ENCODE measurements around the gene ITGBL1. TPM values are rescaled to one million over a fixed set of nuclear protein-coding genes. Genes with fewer than 3 reads are reported as not detected.

ITGBL1 gene
- total RNA-seq, 2 experiments from 2014 or later = not detected

DNA sequence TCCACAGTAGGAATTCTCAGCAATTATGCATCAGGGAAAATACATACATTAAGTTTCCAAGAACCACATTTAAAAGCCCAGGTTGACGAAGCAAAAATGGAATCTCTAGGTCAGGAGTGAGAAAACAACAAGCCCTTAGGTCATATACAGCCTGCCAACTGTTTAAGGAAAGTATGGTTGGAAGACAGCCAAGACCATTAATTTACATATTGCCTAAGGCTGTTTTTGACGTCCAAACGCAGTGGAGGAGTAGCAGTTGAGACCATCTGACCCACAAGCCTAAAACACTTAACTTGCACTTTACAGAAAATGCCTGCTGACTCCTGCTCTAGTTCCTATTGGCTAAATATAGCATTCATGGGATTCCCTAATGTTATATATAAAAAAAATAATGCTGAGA is 299.0 kb downstream of the ITGBL1 start:
- Mint-ChIP-seq H3K27me3 (peaks cover 15% of the 10 kb centered on the region), H3K9me3 (no peaks in the 10 kb centered on the region), H3K27ac (no peak overlapping the region), H3K4me1 (ENCODE audit: low read depth) (no peaks in the 10 kb centered on the region), H3K4me3 (no peak overlapping the region), H3K36me3 (ENCODE audit: low read depth) (no peaks in the 10 kb centered on the region)
- DNase-seq = no peak
- H3K4me3 ChIP-seq (ENCODE audit: low read length) = no peak overlapping the region
- no peaks in the 10 kb centered on the region for H3K27me3 ChIP-seq (ENCODE audit: control insufficient read depth in 1 of 2, insufficient read depth in 2 of 2, low read length in 2 of 2)
- H3K4me1 ChIP-seq (ENCODE audit: insufficient read depth, low read length) = no peaks in the 10 kb centered on the region
- no peak for ATAC-seq (ENCODE audit: poor library complexity)
- ChIA-PET POLR2A (no interaction called here), CTCF (no interaction called here)
- TF ChIP-seq, protein P1, sequence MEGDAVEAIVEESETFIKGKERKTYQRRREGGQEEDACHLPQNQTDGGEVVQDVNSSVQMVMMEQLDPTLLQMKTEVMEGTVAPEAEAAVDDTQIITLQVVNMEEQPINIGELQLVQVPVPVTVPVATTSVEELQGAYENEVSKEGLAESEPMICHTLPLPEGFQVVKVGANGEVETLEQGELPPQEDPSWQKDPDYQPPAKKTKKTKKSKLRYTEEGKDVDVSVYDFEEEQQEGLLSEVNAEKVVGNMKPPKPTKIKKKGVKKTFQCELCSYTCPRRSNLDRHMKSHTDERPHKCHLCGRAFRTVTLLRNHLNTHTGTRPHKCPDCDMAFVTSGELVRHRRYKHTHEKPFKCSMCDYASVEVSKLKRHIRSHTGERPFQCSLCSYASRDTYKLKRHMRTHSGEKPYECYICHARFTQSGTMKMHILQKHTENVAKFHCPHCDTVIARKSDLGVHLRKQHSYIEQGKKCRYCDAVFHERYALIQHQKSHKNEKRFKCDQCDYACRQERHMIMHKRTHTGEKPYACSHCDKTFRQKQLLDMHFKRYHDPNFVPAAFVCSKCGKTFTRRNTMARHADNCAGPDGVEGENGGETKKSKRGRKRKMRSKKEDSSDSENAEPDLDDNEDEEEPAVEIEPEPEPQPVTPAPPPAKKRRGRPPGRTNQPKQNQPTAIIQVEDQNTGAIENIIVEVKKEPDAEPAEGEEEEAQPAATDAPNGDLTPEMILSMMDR (IDR thresholded peaks at IDR 0.05) = no peak
- no peaks in the 10 kb centered on the region for H3K36me3 ChIP-seq (ENCODE audit: insufficient read depth, low read length)
- no peaks in the 10 kb centered on the region for H3K9me3 ChIP-seq (ENCODE audit: control insufficient read depth in 1 of 2, insufficient read depth in 1 of 2, low read length in 2 of 2)
- intact Hi-C loops (cut with DNase I, micrococcal nuclease) = loop anchor here in 1 of 2 experiments (10.0 kb wide), 1 partner anchor 607 kb away; no protein-coding TSS in a partner anchor
- H3K27ac ChIP-seq (ENCODE audit: low read depth in 1 of 2, low read length in 2 of 2) = no peak overlapping the region

DNA sequence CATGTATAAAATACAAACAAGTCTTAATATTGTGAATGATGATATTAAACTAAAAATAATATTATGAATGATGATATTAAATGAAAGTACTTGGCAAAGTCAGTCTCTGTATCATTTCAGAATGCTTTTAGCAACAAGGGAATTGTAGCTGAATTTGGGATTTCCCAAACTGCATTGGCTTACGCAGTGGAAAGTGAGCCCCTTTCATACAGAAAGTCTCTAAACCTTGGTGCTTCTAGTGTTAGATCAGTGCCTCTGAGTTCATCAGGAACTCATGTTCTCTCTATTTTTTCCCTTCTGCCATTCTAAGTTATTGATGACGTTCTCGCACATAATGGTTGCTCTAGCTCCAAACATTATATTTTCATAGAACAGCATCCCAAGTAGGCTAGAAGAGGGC is 300.0 kb downstream of the ITGBL1 start:
- no peaks in the 10 kb centered on the region for H3K4me1 ChIP-seq (ENCODE audit: insufficient read depth, low read length)
- DNase-seq = no peak
- H3K36me3 ChIP-seq (ENCODE audit: insufficient read depth, low read length) = no peaks in the 10 kb centered on the region
- H3K36me3 Mint-ChIP-seq (ENCODE audit: low read depth) = no peaks in the 10 kb centered on the region
- ChIA-PET CTCF (no interaction called here), POLR2A (no interaction called here)
- TF ChIP-seq, protein P1 (IDR thresholded peaks at IDR 0.05) = no peak
- H3K4me3 ChIP-seq (ENCODE audit: low read length) = no peak overlapping the region
- no peaks in the 10 kb centered on the region for H3K27me3 ChIP-seq (ENCODE audit: control insufficient read depth in 1 of 2, insufficient read depth in 2 of 2, low read length in 2 of 2)
- no peak overlapping the region for H3K27ac ChIP-seq (ENCODE audit: low read depth in 1 of 2, low read length in 2 of 2)
- no peak for ATAC-seq (ENCODE audit: poor library complexity)
- H3K9me3 Mint-ChIP-seq = no peaks in the 10 kb centered on the region
- intact Hi-C loops (cut with DNase I, micrococcal nuclease) = loop anchor here in 1 of 2 experiments (10.0 kb wide), 1 partner anchor 608 kb away; no protein-coding TSS in a partner anchor
- H3K27me3 Mint-ChIP-seq = peaks cover 11% of the 10 kb centered on the region
- no peak overlapping the region for H3K27ac Mint-ChIP-seq
- H3K9me3 ChIP-seq (ENCODE audit: control insufficient read depth in 1 of 2, insufficient read depth in 1 of 2, low read length in 2 of 2) = no peaks in the 10 kb centered on the region
- H3K4me1 Mint-ChIP-seq (ENCODE audit: low read depth) = no peaks in the 10 kb centered on the region
- H3K4me3 Mint-ChIP-seq = no peak overlapping the region

DNA sequence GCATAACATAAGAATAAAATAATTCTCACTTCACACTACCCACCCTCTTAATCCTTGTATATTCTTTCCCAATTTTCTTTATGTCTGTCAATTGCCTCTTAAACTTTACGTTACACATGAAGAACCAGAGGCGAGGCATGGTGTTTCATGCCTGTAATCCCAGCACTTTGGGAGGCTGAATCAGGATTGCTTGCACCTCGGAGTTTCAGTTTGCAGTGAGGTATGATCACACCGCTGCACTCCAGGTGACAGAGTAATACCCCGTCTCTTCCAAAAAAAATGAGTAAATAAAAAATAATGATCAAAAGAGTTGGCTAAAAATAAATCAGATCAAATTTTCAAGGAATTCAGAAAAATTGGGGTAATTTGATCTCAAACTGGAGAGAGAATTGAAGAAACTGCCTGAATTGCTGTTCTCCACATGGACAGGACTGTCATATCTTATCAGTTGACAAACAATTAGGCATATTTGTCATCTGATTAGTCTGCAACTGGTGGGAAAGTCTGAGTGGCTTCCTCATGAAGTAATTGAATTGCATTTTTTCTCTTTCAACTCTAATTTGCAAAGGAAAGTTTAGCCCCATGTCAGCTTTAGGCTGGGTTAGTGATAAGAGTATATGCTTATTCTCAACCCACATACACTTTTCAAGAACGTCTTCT is 302.9 kb downstream of the ITGBL1 start:
- Mint-ChIP-seq H3K4me1 (ENCODE audit: low read depth) (no peaks in the 10 kb centered on the region), H3K27ac (no peak overlapping the region), H3K27me3 (peaks cover 9% of the 10 kb centered on the region), H3K4me3 (no peak overlapping the region), H3K9me3 (no peaks in the 10 kb centered on the region), H3K36me3 (ENCODE audit: low read depth) (no peaks in the 10 kb centered on the region)
- DNase-seq (no peak), ATAC-seq (ENCODE audit: poor library complexity) (no peak)
- CTCF ChIA-PET = no interaction called here
- no peak overlapping the region for H3K4me3 ChIP-seq (ENCODE audit: low read length)
- H3K27me3 ChIP-seq (ENCODE audit: control insufficient read depth in 1 of 2, insufficient read depth in 2 of 2, low read length in 2 of 2) = no peaks in the 10 kb centered on the region
- intact Hi-C loops (cut with DNase I, micrococcal nuclease) = loop anchor here in 1 of 2 experiments (5.0 to 10.0 kb wide), 2 partner anchors 238 to 611 kb away; no protein-coding TSS in a partner anchor
- H3K4me1 ChIP-seq (ENCODE audit: insufficient read depth, low read length) = no peaks in the 10 kb centered on the region
- TF ChIP-seq, protein P1 (IDR thresholded peaks at IDR 0.05) = no peak
- POLR2A ChIA-PET = no interaction called here
- no peaks in the 10 kb centered on the region for H3K36me3 ChIP-seq (ENCODE audit: insufficient read depth, low read length)
- no peak overlapping the region for H3K27ac ChIP-seq (ENCODE audit: low read depth in 1 of 2, low read length in 2 of 2)
- no peaks in the 10 kb centered on the region for H3K9me3 ChIP-seq (ENCODE audit: control insufficient read depth in 1 of 2, insufficient read depth in 1 of 2, low read length in 2 of 2)
